Astrocyte (in vitro differentiated cells and primary cell): ENCODE results near the gene ACACA.

Source experiments
- EZH2 ChIP-seq: IDR thresholded peaks from 2 replicates; pipeline ENCODE4 v1.6.1; 2012; ENCODE audit warnings: mild to moderate bottlenecking, low read length, inconsistent platforms; ENCODE audit not compliant: insufficient read depth
- TF ChIP-seq, protein P1 (sequence below): IDR thresholded peaks from 2 replicates; pipeline ENCODE4 v1.5.1; 2011; ENCODE audit warnings: low read depth, mild to moderate bottlenecking, inconsistent platforms, low read length, moderate library complexity; ENCODE audit not compliant: insufficient read depth

DNA sequence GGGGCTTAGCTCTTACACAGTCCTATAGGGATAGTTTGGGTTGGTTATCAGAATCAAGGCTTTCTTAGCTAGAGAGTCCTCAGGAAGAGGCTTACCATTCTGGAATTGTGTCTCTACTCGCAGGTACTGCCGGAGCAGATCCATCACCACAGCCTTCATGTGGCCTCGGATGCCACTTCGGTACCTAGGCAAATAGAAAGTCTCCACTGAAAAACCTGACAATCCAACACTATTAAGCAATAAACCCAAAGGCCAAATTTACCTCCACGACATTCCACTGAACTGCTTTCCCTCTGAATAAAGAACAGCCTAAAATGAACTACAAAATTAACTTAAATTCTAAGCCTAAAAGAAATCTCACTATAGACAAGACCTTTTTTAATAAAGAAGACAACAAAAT, 166.3 kb downstream of the ACACA start:
- TF ChIP-seq, protein P1, sequence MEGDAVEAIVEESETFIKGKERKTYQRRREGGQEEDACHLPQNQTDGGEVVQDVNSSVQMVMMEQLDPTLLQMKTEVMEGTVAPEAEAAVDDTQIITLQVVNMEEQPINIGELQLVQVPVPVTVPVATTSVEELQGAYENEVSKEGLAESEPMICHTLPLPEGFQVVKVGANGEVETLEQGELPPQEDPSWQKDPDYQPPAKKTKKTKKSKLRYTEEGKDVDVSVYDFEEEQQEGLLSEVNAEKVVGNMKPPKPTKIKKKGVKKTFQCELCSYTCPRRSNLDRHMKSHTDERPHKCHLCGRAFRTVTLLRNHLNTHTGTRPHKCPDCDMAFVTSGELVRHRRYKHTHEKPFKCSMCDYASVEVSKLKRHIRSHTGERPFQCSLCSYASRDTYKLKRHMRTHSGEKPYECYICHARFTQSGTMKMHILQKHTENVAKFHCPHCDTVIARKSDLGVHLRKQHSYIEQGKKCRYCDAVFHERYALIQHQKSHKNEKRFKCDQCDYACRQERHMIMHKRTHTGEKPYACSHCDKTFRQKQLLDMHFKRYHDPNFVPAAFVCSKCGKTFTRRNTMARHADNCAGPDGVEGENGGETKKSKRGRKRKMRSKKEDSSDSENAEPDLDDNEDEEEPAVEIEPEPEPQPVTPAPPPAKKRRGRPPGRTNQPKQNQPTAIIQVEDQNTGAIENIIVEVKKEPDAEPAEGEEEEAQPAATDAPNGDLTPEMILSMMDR, result no peak
- TF ChIP-seq EZH2, result no peak
